Measurements from ENCODE around the gene KCNQ1.

The KCNQ1 gene

GRCh38 chr11:2863276-2863618 lies 418.4 kb downstream of the KCNQ1 start:
- TF ChIP-seq, protein P1, sequence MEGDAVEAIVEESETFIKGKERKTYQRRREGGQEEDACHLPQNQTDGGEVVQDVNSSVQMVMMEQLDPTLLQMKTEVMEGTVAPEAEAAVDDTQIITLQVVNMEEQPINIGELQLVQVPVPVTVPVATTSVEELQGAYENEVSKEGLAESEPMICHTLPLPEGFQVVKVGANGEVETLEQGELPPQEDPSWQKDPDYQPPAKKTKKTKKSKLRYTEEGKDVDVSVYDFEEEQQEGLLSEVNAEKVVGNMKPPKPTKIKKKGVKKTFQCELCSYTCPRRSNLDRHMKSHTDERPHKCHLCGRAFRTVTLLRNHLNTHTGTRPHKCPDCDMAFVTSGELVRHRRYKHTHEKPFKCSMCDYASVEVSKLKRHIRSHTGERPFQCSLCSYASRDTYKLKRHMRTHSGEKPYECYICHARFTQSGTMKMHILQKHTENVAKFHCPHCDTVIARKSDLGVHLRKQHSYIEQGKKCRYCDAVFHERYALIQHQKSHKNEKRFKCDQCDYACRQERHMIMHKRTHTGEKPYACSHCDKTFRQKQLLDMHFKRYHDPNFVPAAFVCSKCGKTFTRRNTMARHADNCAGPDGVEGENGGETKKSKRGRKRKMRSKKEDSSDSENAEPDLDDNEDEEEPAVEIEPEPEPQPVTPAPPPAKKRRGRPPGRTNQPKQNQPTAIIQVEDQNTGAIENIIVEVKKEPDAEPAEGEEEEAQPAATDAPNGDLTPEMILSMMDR (IDR thresholded peaks at IDR 0.05; ENCODE audit: control insufficient read depth, insufficient read depth, low read depth, low read length, missing control alignments), result no peak
- DNase-seq (ENCODE audit: low read depth), result no peak
- no peak overlapping the region for H3K4me3 ChIP-seq (ENCODE audit: control insufficient read depth, low read depth, low read length)

DNA sequence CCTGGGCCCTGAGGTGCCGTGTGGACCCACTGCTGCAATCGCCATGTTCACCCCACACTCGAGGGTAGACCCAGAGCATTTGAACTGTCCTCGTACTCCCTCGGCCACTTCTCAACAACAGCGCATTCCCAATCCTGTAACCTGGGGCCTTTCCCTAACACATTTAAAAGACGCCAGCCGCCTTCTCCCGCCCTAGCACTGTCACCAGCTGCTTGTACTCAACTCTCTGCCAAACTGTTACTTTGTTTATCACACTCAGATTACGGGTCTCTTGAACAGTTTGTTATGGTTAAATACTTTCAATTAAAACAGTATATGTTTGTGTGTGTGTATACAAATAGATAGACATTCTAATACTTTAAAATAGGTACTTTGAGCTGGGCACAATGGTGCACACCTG lies 420.1 kb downstream of the KCNQ1 start:
- H3K4me3 ChIP-seq (ENCODE audit: control insufficient read depth, low read depth, low read length), result no peak overlapping the region
- DNase-seq (ENCODE audit: low read depth), result no peak
- TF ChIP-seq, protein P1 (IDR thresholded peaks at IDR 0.05; ENCODE audit: control insufficient read depth, insufficient read depth, low read depth, low read length, missing control alignments), result no peak

DNA sequence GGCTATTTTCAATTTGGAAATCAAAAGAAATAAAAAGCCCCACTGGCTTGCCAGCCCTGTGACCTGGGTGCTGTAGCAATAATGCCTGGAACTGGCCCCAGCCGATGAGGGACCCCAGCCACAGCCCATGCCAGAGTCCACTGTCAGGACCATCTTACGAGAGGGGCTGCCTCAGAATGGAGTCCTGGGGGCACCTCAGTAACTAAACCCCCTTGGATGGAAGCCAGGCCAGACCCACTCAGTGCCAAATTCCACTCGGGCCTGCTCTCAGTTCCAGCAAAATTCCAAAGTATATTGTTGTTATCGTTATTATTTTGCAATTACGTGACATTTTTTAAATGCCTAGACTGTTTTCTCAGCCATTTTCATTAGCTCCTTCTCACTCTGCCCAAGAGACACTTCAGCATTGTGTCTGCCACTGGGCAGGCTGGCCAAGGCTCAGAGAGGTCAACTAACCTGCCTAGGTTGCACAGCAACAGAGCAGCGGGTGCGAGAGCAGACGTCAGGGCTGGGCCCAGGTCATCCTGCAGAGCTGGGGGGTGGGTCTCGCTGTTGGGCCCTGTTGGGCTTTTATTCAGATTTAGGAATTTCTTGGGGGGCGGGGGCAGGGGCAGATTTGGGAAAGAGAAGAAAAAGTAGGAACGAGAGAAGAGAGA lies 421.2 kb downstream of the KCNQ1 start:
- DNase-seq (ENCODE audit: low read depth), result no peak
- TF ChIP-seq, protein P1 (IDR thresholded peaks at IDR 0.05; ENCODE audit: control insufficient read depth, insufficient read depth, low read depth, low read length, missing control alignments), result no peak
- no peak overlapping the region for H3K4me3 ChIP-seq (ENCODE audit: control insufficient read depth, low read depth, low read length)

DNA sequence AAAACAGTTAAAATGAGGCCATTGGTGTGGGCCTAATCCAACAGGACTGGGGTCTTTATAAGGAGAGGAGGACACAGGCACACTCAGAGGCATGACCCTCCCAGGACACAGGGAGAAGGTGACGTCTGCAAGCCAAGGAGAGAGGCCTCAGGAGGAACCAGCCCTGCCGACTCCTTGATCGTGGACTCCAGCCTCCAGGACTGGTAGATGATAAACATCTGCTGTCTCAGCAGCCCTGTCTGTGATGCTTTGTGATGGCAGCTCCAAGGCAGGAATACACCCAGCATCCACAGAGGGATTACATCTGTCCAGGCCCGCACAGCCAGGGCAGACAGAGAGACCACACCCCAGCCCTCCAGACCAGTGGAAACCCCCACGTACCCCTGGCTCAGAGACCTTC lies 422.3 kb downstream of the KCNQ1 start:
- TF ChIP-seq, protein P1 (IDR thresholded peaks at IDR 0.05; ENCODE audit: control insufficient read depth, insufficient read depth, low read depth, low read length, missing control alignments), result no peak
- no peak overlapping the region for H3K4me3 ChIP-seq (ENCODE audit: control insufficient read depth, low read depth, low read length)
- DNase-seq (ENCODE audit: low read depth), result no peak

DNA sequence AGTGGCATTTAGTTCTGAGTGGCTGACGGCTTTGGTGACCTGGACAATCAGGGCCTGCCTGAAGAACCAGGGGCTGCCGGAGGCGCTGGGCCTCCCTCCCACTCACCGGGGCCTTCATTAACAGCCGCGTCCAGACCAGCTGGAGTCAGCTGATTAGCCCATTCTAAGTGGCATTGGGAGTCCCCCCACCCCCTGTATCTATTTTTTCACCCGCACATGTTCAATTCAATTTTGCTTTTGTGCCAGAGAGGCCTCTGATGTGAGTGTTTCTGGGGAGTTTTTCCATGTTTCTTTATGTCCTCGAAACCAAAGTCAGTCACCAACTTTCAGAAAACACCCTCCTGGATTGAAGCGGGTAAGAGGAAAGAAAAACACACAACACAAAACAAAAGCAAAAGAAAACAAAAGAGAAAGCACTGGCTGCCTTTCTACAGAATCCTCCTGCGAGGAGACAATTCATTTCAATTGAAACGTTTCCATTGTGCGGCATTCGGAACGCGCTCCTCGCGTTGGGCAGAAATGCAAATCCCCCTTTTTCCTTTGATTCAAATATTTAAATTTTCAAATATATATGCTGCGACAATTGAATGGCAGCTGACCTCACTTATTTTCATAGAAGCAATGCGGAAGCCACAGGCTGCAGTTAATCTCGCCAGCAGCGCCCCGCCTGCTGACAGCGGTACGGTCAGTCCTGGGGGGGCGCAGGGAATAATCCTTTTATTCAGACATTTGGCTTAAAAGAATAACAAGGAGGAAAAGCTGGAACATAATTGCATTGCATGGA lies 423.1 kb downstream of the KCNQ1 start:
- H3K4me3 ChIP-seq (ENCODE audit: control insufficient read depth, low read depth, low read length), result no peak overlapping the region
- TF ChIP-seq, protein P1 (IDR thresholded peaks at IDR 0.05; ENCODE audit: control insufficient read depth, insufficient read depth, low read depth, low read length, missing control alignments), result no peak
- no peak for DNase-seq (ENCODE audit: low read depth)

- TF ChIP-seq, protein P1 (IDR thresholded peaks at IDR 0.05; ENCODE audit: control insufficient read depth, insufficient read depth, low read depth, low read length, missing control alignments), result no peak
- H3K4me3 ChIP-seq (ENCODE audit: control insufficient read depth, low read depth, low read length), result no peak overlapping the region
- no peak for DNase-seq (ENCODE audit: low read depth)
These were observed 423.8 kb downstream of the KCNQ1 start for GRCh38 chr11:2868506-2869133.
